Heart right ventricle (tissue), 16 donors: ENCODE results near the gene SRGN. TPM values are rescaled to one million over a fixed set of nuclear protein-coding genes. Genes with fewer than 3 reads are reported as not detected.

Experiments used
- ATAC-seq, 8 donors: fragments of 200-7000 bp; cut with Tn5 transposase; one replicate each; pipeline ENCODE4 v1.9.1; 2020; ENCODE audit warnings: mild to moderate bottlenecking in 8 of 8, moderate library complexity in 8 of 8, moderate number of reproducible peaks in 1 of 8
- DNase-seq, 2 donors: peaks; one replicate each; pipeline ENCODE4 v3.0.0-alpha.2; 2020
- H3K27ac ChIP-seq, 10 donors: fragments of 200-600 bp; sonication (generic) in 2 of 10; one replicate each; pipeline versions ENCODE4 v1.5.0 to v1.8.0; 2020 to 2022; ENCODE audit warnings: mild to moderate bottlenecking in 3 of 10
- H3K27me3 ChIP-seq, 7 donors: fragments of 200-600 bp; one replicate each; pipeline ENCODE4 v1.8.0; 2021 to 2022; ENCODE audit warnings: mild to moderate bottlenecking in 2 of 7
- H3K36me3 ChIP-seq, 9 donors: fragments of 200-600 bp; sonication (generic) in 1 of 9; one replicate each; pipeline versions ENCODE4 v1.5.0 to v1.8.0; 2020 to 2022; ENCODE audit warnings: mild to moderate bottlenecking in 2 of 9
- H3K4me1 ChIP-seq, 9 donors: fragments of 200-600 bp; sonication (generic) in 1 of 9; one replicate each; pipeline versions ENCODE4 v1.5.0 to v1.8.0; 2020 to 2022; ENCODE audit warnings: mild to moderate bottlenecking in 4 of 9
- H3K4me3 ChIP-seq, 10 donors: fragments of 200-600 bp; sonication (generic) in 2 of 10; one replicate each; pipeline versions ENCODE4 v1.5.0 to v1.8.0; 2020 to 2022; ENCODE audit warnings: mild to moderate bottlenecking in 7 of 10, moderate library complexity in 2 of 10
- H3K9me3 ChIP-seq, 11 donors: fragments of 200-600 bp in 10 of 11; sonication (generic) in 2 of 11; one replicate each; pipeline versions ENCODE4 v1.5.0 to v1.8.0; 2013 to 2022; ENCODE audit warnings: mild to moderate bottlenecking in 2 of 11, control low read depth in 1 of 11, moderate library complexity in 1 of 11
- WGBS, 2 donors: extraction: QIAGEN DNeasy Blood & Tissue Kit; methylation state at CpG; one replicate each; pipeline ENCODE4 v1.1.7; 2013; ENCODE audit warnings: inconsistent platforms in 1 of 2; 5-methylcytosine and 5-hydroxymethylcytosine counted together
- intact Hi-C, 10 donors: fragments of 100-400 bp; cut with DNase I; formaldehyde crosslinking; loops; one replicate each; pipeline versions ENCODE4 v1.11.1 to v1.14.2; 2022
- polyA plus RNA-seq, 2 donors: library from polyadenylated mRNA; stranded (reverse); fragments of 200-250 nt; gene quantifications; one replicate each; pipeline ENCODE4 v1.2.3, GENCODE V29; 2013
- total RNA-seq, 10 donors: library from RNA; stranded (reverse); fragmentation: NEBNext Ultra II Directional in 3 of 10; extraction: Animal tissue kit (Norgen Biotek cat#: 25700) in 3 of 10; gene quantifications; one replicate each; pipeline versions ENCODE4 v1.2.1 to v1.2.4, GENCODE V29; 2021 to 2023
- TF ChIP-seq, protein P1 (sequence below), 9 donors: fragments of 200-600 bp; sonication (generic) in 2 of 9; IDR thresholded peaks; one replicate each; pipeline versions ENCODE4 v1.5.0 to v1.8.0; 2021 to 2022; ENCODE audit warnings: antibody characterized with exemption in 9 of 9, mild to moderate bottlenecking in 5 of 9, moderate library complexity in 1 of 9
- donor health status: Arrhythmogenic right ventricular cardiomyopathy.
- donor health status: ischemic (EF 13 %, LVEDD 7.1; RV severe dilation, severe dysfunction).
- donor health status: healthy with polysubstance abuse.
- donor health status: DM: no; HTN: yes; CAD: no.
- donor health status: DM: no; HTN: no; CAD: no.
- donor health status: ischemic (EF 25% LVEDD 6.9; RV normal size, moderate dysfunction).
- donor health status: ischemic (EF 25% LVEDD 5.7; RV mildly dilated, moderate dysfunction).
- donor health status: healthy.
- donor health status: DM: yes; HTN: yes; CAD: no.
- donor health status: Ischemic cardiomyopathy.
- donor health status: ischemic (EF 35%, LVEDD 5.7; RV mildly dilated, moderate dysfunction).
- donor health status: nonischemic (EF 11% LVEDD 7.7; RV severe dilation, severe dysfunction).
- donor health status: DM: yes; HTN: yes; CAD: no.
- donor health status: PGD.
- donor health status: ischemic (EF 29% LVEDD 5.4; RV normal size, mild dysfunction).
- donor health status: nonischemic (EF 23%, LVEDD 6.1; RV moderate dilation, normal function).

Gene SRGN
- total and polyA plus RNA-seq, 12 donors: 23.1 to 156 (median 51.8) TPM

DNA sequence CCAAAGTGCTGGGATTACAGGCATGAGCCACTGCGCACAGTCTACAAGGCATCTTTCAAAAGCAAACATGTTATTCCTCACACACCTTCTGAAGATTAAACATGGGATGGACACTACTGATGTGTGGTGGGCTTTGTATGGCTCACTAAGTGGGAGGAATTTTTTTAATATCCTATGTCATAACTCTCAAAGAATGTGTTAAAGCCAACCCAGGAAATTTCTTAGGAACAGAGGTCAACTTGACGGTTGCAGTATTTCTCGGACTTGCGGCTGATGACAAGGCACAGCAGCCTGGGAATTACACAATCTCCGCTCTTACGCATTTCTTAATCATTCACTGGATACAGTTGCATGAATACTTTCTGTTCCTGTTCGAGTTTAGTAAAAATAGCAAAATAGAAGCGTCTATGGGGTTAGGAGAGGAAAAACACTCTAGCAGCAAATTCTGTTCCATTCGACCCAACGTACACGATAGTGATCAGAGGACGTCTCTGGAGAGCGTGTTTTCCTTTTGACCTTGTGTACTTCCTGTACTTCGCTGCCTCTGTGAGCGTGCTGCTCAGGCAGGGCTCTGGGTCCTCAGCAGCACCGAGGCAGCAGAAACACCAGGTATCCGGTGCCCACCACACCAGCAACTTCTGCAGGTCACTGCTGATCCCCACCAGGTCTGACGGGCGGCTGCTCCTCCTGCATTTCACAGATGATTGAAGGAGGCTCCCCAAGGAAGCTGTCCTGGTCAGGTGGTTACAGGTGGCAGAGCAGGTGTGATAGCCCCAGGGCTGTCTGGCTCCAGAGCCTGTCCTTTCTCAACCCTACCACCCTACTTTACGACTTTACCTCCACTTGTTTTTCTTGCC lies 26.4 kb upstream of the SRGN start:
- Histone ChIP-seq H3K9me3 (no peaks in the 10 kb centered on the region), H3K4me1 (peaks cover 5 to 98% (median 49%) of the 10 kb centered on the region in 9 donors), H3K27me3 (no peaks in the 10 kb centered on the region), H3K27ac (peak overlapping the region; percentile 84 to 95 (median 90)), H3K4me3 (peak overlapping the region in 7 of 10 donors; percentile 4 to 35 (median 19)), H3K36me3 (no peaks in the 10 kb centered on the region)
- DNase-seq (peak; percentile 52 to 76), ATAC-seq (peak; percentile 83 to 91 (median 86))
- intact Hi-C loops: loop anchor here in 1 of 10 donors (1.0 kb wide), 1 partner anchor 27 kb away; the partner anchor contains the start of gene SRGN
- 26 to 38% methylated on average over 20 of the region's 20 CpGs for WGBS, 2 donors
- TF ChIP-seq, protein P1, sequence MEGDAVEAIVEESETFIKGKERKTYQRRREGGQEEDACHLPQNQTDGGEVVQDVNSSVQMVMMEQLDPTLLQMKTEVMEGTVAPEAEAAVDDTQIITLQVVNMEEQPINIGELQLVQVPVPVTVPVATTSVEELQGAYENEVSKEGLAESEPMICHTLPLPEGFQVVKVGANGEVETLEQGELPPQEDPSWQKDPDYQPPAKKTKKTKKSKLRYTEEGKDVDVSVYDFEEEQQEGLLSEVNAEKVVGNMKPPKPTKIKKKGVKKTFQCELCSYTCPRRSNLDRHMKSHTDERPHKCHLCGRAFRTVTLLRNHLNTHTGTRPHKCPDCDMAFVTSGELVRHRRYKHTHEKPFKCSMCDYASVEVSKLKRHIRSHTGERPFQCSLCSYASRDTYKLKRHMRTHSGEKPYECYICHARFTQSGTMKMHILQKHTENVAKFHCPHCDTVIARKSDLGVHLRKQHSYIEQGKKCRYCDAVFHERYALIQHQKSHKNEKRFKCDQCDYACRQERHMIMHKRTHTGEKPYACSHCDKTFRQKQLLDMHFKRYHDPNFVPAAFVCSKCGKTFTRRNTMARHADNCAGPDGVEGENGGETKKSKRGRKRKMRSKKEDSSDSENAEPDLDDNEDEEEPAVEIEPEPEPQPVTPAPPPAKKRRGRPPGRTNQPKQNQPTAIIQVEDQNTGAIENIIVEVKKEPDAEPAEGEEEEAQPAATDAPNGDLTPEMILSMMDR (IDR thresholded peaks at IDR 0.05): no peak

DNA sequence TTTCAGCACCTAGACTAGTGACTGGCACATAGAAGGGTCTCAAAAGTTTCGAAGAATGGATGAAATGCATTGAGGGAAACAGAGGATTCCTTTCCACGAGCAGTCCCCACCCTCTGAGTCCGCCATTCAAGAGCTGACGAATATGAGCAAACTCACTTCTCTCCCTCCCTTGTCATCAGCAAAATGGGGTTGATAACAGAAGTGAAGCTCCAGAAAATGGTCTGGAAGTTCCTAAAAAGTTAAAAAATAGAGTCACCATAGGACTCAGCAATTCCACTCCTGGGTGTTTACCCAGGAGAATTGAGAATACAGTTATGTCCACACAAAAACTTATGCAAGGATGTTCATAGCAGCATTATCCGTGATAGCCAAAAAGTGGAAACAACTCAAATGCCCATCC lies 25.0 kb upstream of the SRGN start:
- ATAC-seq (no peak), DNase-seq (no peak)
- Histone ChIP-seq H3K36me3 (no peaks in the 10 kb centered on the region), H3K4me1 (peaks cover 5 to 87% (median 37%) of the 10 kb centered on the region in 9 donors), H3K27ac (peak overlapping the region in 7 of 10 donors; percentile 84 to 95 (median 93)), H3K9me3 (no peaks in the 10 kb centered on the region), H3K27me3 (no peaks in the 10 kb centered on the region), H3K4me3 (no peak overlapping the region)
- TF ChIP-seq, protein P1 (IDR thresholded peaks at IDR 0.05): no peak
- intact Hi-C loops: no loop called here
- 88 to 89% methylated on average over 5 of the region's 5 CpGs for WGBS, 2 donors

DNA sequence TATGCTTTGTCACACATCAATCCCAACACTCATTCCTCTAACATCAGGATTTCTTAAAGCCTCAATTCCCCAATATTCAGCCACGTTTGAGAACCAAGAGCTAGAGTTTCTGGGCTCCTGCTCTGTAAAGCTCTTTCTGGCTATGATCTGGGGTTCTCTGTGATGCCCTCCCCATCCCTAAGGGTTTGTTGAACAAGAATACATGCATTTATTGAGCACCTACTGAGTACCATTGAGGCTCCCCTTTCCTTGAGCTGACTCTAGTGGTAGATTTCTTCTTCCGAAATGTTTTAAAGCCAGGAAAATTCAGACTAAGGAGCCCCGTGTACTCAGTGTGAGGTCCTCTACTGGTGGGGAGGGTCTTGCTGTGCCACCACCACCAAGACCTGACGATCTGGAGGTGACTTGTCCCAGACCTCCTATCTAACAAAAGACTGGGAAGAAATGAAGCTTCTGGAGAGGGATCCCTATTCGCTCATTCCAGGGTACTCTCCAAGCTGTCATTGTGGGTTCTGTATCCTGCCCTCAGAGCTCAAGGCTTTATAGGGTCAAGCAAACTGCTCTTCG lies 23.1 kb upstream of the SRGN start:
- H3K27ac ChIP-seq: peak overlapping the region in 8 of 10 donors; percentile 13 to 89 (median 62)
- DNase-seq (no peak), ATAC-seq (no peak)
- no peaks in the 10 kb centered on the region for H3K9me3 ChIP-seq
- H3K4me1 ChIP-seq: peaks cover 5 to 81% (median 33%) of the 10 kb centered on the region in 9 donors
- 85 to 89% methylated on average over 6 of the region's 6 CpGs for WGBS, 2 donors
- no peaks in the 10 kb centered on the region for H3K27me3 ChIP-seq
- intact Hi-C loops: no loop called here
- TF ChIP-seq, protein P1 (IDR thresholded peaks at IDR 0.05): no peak
- H3K4me3 ChIP-seq: no peak overlapping the region
- H3K36me3 ChIP-seq: no peaks in the 10 kb centered on the region

DNA sequence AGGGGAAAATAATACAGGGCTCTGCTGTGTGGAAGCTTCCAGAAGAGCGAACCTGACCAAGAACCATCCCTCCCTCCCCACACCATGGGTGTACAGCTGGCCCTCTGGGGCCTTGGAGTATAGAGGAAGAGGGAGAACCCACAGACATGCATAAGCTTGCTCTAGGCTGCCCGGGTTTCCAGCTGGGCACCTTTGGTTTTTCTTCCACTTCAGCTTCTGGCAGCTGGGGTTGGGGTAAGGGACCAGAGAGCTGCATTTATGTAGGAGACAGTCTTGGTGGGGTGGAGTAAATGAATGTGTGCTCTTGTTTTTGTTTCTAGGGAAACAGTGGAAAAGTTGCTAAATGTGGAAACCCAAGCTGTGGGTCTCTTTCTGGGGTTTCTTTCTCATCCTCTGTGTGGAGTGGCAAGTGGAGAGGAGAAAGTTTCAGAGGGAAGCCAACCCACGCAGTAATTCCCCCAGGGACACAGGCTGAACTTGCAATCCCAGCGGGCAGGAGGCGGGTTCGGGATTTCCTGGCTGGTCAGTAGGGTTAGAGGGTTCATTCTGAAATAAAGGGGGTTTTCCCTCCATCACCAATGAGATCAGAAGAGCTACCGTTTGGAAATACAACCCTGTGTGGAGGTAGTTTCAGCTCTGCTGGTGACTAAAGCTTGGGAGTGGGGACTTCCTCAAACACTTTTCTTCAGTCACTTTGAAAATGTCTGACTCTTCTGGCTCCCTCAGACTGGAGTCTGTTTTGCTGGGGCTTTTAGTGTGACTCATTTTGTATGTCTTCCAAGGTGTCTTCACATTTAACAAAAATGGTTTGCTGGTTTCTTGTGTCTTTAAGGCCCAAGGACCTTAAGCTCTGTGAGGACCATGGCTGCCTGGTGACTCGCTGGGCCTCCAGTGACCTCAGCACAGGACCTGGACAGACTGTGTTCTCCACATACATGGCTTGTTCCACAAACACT lies 22.2 kb upstream of the SRGN start:
- peak overlapping the region; percentile 10 to 89 (median 61) for H3K27ac ChIP-seq
- WGBS, 2 donors: 50 to 51% methylated on average over 8 of the region's 8 CpGs
- no peaks in the 10 kb centered on the region for H3K27me3 ChIP-seq
- H3K9me3 ChIP-seq: no peaks in the 10 kb centered on the region
- peaks cover 5 to 77% (median 26%) of the 10 kb centered on the region in 9 donors for H3K4me1 ChIP-seq
- intact Hi-C loops: no loop called here
- no peak overlapping the region for H3K4me3 ChIP-seq
- no peaks in the 10 kb centered on the region for H3K36me3 ChIP-seq
- TF ChIP-seq, protein P1 (IDR thresholded peaks at IDR 0.05): no peak
- ATAC-seq: peak in 6 of 8 donors; percentile 2 to 38 (median 12)
- DNase-seq: peak; percentile 41 to 60
